ENCODE measurements around the gene CTDSP2. TPM values are rescaled to one million over a fixed set of nuclear protein-coding genes. Genes with fewer than 3 reads are reported as not detected.
"Not testable (repeated sequence)": the region's sequence is repeated elsewhere in the genome, so short reads cannot be mapped to it uniquely, and the experiment has no call there.

The CTDSP2 gene
- total RNA-seq, 1 experiment from 2014 or later, result 14.2 TPM

DNA sequence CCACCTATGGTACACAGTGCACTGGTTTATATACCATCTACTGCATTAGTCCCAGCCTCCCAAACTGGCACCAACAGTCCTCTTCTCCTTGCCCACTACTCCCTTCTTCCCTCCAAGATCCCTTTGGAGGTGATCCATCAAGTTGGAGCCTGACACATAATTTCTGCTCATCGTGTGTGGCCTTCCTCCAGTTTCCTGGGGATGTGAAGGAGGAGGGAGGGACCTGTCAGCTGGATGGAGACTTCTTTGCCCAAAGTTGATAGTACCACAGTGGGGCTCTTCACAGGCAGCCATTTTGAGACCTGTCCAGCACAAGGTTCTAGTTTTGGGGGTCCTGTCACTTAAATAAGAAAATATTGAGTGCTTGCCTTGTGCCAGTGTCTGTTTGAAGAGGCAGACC lies 17.1 kb upstream of the CTDSP2 start:
- no peak overlapping the region for H3K4me2 ChIP-seq (ENCODE audit: low read depth, low read length, poor library complexity, severe bottlenecking)
- no peaks in the 10 kb centered on the region for H4K20me1 ChIP-seq (ENCODE audit: insufficient read depth, low read depth, low read length)
- H3K36me3 ChIP-seq (ENCODE audit: insufficient read depth, low read length), result no peaks in the 10 kb centered on the region
- 0 out of 2 replicates have a peak, but pooled peaks cover 2% of the 10 kb centered on the region for H3K27me3 ChIP-seq (ENCODE audit: low read length)
- no peak overlapping the region for H2AFZ ChIP-seq (ENCODE audit: low read length)
- peaks cover 9% of the 10 kb centered on the region for H3K4me1 ChIP-seq (ENCODE audit: low read length)
- no peaks in the 10 kb centered on the region for H3K79me2 ChIP-seq (ENCODE audit: low read length)
- H3K9ac ChIP-seq (ENCODE audit: low read length), result no peak overlapping the region
- no peak overlapping the region for H3K4me3 ChIP-seq (ENCODE audit: low read length)
- no peaks in the 10 kb centered on the region for H3K9me2 ChIP-seq (replicated peaks; ENCODE audit: insufficient read depth, low read length)
- no peaks in the 10 kb centered on the region for H3K9me3 ChIP-seq (ENCODE audit: low read length)
- DNase-seq, result no peak
- H3K27ac ChIP-seq (ENCODE audit: low read length), result no peak overlapping the region

DNA sequence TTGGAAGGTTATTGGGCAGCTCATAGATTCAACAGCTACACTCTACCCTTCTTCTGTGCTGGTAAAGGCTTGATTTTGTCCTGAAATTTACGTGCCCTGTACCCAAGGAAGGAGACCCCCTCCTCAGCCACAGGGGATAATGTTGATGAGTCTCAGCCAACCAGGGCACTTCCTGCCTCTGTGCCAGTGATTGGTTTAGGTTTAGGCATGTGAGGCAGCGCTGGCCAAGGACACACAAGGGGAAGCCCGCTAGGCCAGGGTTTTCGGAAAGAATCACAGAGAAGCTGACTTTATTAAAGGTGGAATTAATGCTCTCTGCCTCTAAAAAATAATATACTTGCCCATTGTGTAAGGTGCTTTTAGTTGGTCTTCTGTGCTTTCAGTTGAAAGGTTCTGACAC lies 15.4 kb upstream of the CTDSP2 start:
- no peak overlapping the region for H3K4me3 ChIP-seq (ENCODE audit: low read length)
- H3K9ac ChIP-seq (ENCODE audit: low read length), result no peak overlapping the region
- H3K4me2 ChIP-seq (ENCODE audit: low read depth, low read length, poor library complexity, severe bottlenecking), result no peak overlapping the region
- no peaks in the 10 kb centered on the region for H3K79me2 ChIP-seq (ENCODE audit: low read length)
- DNase-seq, result no peak
- H2AFZ ChIP-seq (ENCODE audit: low read length), result no peak overlapping the region
- H3K9me2 ChIP-seq (replicated peaks; ENCODE audit: insufficient read depth, low read length), result no peaks in the 10 kb centered on the region
- H3K27ac ChIP-seq (ENCODE audit: low read length), result no peak overlapping the region
- no peaks in the 10 kb centered on the region for H3K9me3 ChIP-seq (ENCODE audit: low read length)
- 0 out of 2 replicates have a peak, but pooled peaks cover 2% of the 10 kb centered on the region for H3K27me3 ChIP-seq (ENCODE audit: low read length)
- peaks cover 9% of the 10 kb centered on the region for H3K4me1 ChIP-seq (ENCODE audit: low read length)
- no peaks in the 10 kb centered on the region for H4K20me1 ChIP-seq (ENCODE audit: insufficient read depth, low read depth, low read length)
- no peaks in the 10 kb centered on the region for H3K36me3 ChIP-seq (ENCODE audit: insufficient read depth, low read length)

DNA sequence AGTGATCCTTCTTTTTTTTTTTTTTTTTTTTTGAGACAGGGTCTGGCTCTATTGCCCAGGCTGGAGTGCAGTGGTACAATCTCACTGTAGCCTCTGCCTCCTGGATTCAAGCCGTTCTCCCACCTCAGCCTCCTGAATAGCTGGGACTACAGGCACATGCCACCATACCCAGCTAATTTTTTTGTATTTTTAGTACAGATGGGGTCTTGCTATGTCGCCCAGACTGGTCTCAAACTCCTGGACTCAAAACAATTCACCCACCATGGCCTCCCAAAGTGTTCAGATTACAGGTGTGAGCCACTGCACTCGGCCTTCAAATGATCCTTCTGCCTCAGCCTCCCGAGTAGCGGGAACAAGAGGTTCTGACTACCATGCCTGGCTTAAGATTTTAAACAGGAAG lies 14.4 kb upstream of the CTDSP2 start:
- DNase-seq; H3K27ac ChIP-seq (ENCODE audit: low read length); H3K4me2 ChIP-seq (ENCODE audit: low read depth, low read length, poor library complexity, severe bottlenecking); H3K36me3 ChIP-seq (ENCODE audit: insufficient read depth, low read length); H3K9me3 ChIP-seq (ENCODE audit: low read length); H3K79me2 ChIP-seq (ENCODE audit: low read length); H3K4me3 ChIP-seq (ENCODE audit: low read length); H3K27me3 ChIP-seq (ENCODE audit: low read length); H3K9ac ChIP-seq (ENCODE audit: low read length); H3K9me2 ChIP-seq (replicated peaks; ENCODE audit: insufficient read depth, low read length); H2AFZ ChIP-seq (ENCODE audit: low read length); H4K20me1 ChIP-seq (ENCODE audit: insufficient read depth, low read depth, low read length); H3K4me1 ChIP-seq (ENCODE audit: low read length): not testable (repeated sequence)

DNA sequence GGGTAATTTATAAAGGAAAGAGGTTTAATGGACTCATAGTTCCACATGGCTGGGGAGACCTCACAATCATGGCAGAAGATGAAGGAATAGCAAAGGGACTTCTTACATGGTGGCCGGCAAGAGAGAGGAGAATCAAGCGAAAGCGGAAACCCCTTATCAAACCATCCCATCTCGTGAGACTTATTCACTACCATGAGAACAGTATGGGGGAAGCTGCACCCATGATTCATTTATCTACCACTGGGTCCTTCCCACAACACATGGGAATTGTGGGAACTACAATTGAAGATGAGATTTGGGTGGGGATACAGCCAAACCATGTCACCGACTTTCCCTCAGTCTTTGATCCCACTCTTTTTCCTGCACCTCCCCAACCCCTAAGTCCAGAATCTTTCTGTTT lies 12.6 kb upstream of the CTDSP2 start:
- Histone ChIP-seq H2AFZ (ENCODE audit: low read length) (no peak overlapping the region), H3K9ac (ENCODE audit: low read length) (no peak overlapping the region), H3K4me1 (ENCODE audit: low read length) (peaks cover under 1% of the 10 kb centered on the region; the same call in 1 of the 2 replicates), H3K9me3 (ENCODE audit: low read length) (no peaks in the 10 kb centered on the region), H3K9me2 (replicated peaks; ENCODE audit: insufficient read depth, low read length) (no peaks in the 10 kb centered on the region), H3K79me2 (ENCODE audit: low read length) (no peaks in the 10 kb centered on the region), H3K4me2 (ENCODE audit: low read depth, low read length, poor library complexity, severe bottlenecking) (no peak overlapping the region), H4K20me1 (ENCODE audit: insufficient read depth, low read depth, low read length) (no peaks in the 10 kb centered on the region), H3K27me3 (ENCODE audit: low read length) (0 out of 2 replicates have a peak, but pooled peaks cover 2% of the 10 kb centered on the region), H3K36me3 (ENCODE audit: insufficient read depth, low read length) (no peaks in the 10 kb centered on the region), H3K27ac (ENCODE audit: low read length) (no peak overlapping the region), H3K4me3 (ENCODE audit: low read length) (no peak overlapping the region)
- DNase-seq, result no peak

DNA sequence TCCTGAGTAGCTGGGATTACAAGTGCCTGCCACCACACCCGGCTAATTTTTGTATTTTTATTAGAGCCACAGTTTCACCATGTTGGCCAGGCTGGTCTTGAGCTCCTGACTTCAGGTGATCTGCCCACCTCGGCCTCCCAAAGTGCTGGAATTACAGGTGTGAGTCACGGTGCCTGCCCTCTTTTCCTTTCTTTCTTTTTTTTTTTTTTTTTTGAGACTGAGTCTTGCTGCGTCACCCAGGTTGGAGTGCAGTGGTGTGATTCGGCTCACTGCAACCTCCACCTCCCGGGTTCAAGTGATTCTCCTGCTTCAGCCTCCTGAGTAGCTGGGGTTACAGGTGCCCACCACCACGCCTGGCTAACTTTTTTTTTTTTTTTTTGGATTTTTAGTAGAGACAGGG lies 11.6 kb upstream of the CTDSP2 start:
- DNase-seq; H3K79me2 ChIP-seq (ENCODE audit: low read length); H3K4me1 ChIP-seq (ENCODE audit: low read length); H3K9ac ChIP-seq (ENCODE audit: low read length); H3K9me2 ChIP-seq (replicated peaks; ENCODE audit: insufficient read depth, low read length); H4K20me1 ChIP-seq (ENCODE audit: insufficient read depth, low read depth, low read length); H3K4me3 ChIP-seq (ENCODE audit: low read length); H3K36me3 ChIP-seq (ENCODE audit: insufficient read depth, low read length); H2AFZ ChIP-seq (ENCODE audit: low read length); H3K27me3 ChIP-seq (ENCODE audit: low read length); H3K4me2 ChIP-seq (ENCODE audit: low read depth, low read length, poor library complexity, severe bottlenecking); H3K27ac ChIP-seq (ENCODE audit: low read length); H3K9me3 ChIP-seq (ENCODE audit: low read length): not testable (repeated sequence)

DNA sequence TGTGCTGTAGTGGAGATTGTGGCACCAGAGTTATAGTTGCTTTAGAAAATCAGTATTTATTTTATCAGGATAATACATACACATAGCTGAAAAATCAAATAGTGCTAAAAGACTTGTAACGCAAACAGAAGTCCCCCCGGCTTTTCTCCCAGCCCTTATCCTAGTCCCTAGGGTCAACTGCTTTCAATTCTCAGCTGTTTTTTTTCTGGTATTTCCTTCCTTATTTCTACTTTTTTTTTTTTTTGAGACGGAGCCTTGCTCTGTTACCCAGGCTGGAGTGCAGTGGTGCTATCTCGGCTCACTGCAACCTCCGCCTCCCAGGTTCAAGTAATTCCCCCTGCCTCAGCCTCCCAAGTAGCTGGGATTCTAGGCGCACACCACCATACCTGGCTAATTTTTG lies 8.4 kb upstream of the CTDSP2 start:
- Histone ChIP-seq H3K4me2 (ENCODE audit: low read depth, low read length, poor library complexity, severe bottlenecking) (no peak overlapping the region), H3K9me2 (replicated peaks; ENCODE audit: insufficient read depth, low read length) (no peaks in the 10 kb centered on the region)

DNA sequence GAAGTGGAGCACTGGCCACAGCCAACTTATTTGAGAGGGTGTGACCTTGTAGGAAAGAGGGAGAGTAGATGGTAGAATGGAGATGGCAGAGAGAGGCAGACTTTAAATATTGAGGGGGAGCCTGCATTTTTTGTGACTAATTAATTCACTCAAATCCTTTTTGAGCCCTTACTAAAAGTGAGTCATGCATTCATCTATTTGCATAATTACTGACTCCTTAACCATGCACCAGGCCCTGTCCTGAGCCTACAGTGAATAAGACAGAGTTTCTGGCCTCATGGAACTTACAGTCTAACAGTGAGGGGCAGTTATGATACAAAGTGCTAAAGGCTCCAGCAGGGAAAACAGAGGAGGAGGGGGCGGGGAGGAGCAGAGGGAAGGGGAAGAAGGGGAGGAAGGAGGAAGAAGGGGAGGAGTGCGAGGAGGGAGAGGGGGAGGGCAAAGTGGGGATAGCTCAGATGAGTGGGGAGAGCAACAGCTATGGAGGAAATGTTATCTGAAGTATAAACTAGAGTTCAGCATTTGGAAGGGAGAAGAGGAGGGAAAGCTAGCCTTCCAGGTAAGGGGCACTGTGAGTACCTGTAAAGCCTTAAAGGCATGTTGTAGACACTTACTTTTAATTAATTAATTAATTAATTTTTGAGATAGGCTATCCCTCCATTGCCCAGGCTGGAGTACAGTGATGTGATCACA lies 7.5 kb upstream of the CTDSP2 start:
- Histone ChIP-seq H3K9me2 (replicated peaks; ENCODE audit: insufficient read depth, low read length) (no peaks in the 10 kb centered on the region), H3K4me2 (ENCODE audit: low read depth, low read length, poor library complexity, severe bottlenecking) (no peak overlapping the region), H4K20me1 (ENCODE audit: insufficient read depth, low read depth, low read length) (no peaks in the 10 kb centered on the region), H3K79me2 (ENCODE audit: low read length) (no peaks in the 10 kb centered on the region), H3K4me3 (ENCODE audit: low read length) (no peak overlapping the region), H3K27ac (ENCODE audit: low read length) (no peak overlapping the region), H3K4me1 (ENCODE audit: low read length) (peaks cover 7% of the 10 kb centered on the region), H3K36me3 (ENCODE audit: insufficient read depth, low read length) (no peaks in the 10 kb centered on the region), H3K9ac (ENCODE audit: low read length) (no peak overlapping the region), H3K9me3 (ENCODE audit: low read length) (no peaks in the 10 kb centered on the region), H2AFZ (ENCODE audit: low read length) (no peak overlapping the region), H3K27me3 (ENCODE audit: low read length) (no peaks in the 10 kb centered on the region)
- no peak for DNase-seq

More for the DNA sequence above, 8.4 kb upstream of the CTDSP2 start:
- Histone ChIP-seq H2AFZ (ENCODE audit: low read length) (no peak overlapping the region), H3K4me3 (ENCODE audit: low read length) (no peak overlapping the region), H3K9ac (ENCODE audit: low read length) (no peak overlapping the region), H3K27ac (ENCODE audit: low read length) (no peak overlapping the region), H3K4me1 (ENCODE audit: low read length) (peaks cover 7% of the 10 kb centered on the region), H3K36me3 (ENCODE audit: insufficient read depth, low read length) (no peaks in the 10 kb centered on the region), H3K27me3 (ENCODE audit: low read length) (no peaks in the 10 kb centered on the region), H4K20me1 (ENCODE audit: insufficient read depth, low read depth, low read length) (no peaks in the 10 kb centered on the region), H3K79me2 (ENCODE audit: low read length) (no peaks in the 10 kb centered on the region), H3K9me3 (ENCODE audit: low read length) (no peaks in the 10 kb centered on the region)
- DNase-seq, result no peak

DNA sequence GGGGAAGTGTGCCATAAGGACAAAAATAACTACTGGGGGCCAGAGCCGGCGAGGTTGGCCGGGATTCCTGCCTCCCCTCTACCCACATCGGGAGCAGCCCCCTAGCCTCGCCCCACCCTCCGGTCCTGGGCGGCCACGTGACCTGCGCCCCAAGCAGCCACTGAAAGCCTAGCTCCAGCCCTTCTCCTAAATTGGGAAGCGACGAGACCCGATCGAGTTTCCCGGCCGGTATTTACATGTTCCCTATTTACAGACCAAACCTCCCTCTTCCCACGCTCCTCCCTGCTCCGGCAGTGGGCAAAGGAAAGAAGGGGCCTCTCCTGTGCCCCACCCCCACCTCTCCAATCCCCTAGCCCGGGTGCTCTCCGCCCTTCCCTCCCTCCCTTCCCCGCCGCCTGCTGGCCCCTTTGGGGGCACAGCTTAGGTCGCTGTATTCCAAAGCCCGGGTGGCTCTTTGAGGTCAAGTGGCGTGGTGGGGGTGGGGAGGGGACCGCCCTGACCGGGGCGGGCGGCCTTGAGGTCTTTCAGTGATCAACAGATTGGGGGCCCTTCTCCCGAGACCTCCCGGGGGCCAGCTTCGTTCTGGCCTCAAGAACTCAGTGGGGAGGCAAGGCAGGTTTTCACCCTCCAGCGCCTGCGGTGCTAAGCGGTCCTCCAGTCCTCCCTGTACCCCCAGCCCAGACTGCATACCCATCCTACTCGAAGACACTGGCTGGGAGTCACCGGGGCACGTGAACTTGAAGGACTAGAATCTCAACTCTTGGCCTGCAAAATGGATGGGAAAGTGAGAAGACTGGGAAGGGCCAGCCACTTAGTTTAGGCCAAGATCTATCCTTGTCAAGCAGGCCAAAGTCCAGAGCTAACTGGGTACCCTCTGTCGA lies 6.3 kb upstream of the CTDSP2 start:
- Histone ChIP-seq H3K4me1 (ENCODE audit: low read length) (peaks cover 7% of the 10 kb centered on the region), H3K9me3 (ENCODE audit: low read length) (no peaks in the 10 kb centered on the region), H3K27me3 (ENCODE audit: low read length) (no peaks in the 10 kb centered on the region), H3K79me2 (ENCODE audit: low read length) (no peaks in the 10 kb centered on the region), H3K9ac (ENCODE audit: low read length) (no peak overlapping the region), H3K4me3 (ENCODE audit: low read length) (no peak overlapping the region), H4K20me1 (ENCODE audit: insufficient read depth, low read depth, low read length) (no peaks in the 10 kb centered on the region), H3K4me2 (ENCODE audit: low read depth, low read length, poor library complexity, severe bottlenecking) (no peak overlapping the region), H2AFZ (ENCODE audit: low read length) (no peak overlapping the region), H3K9me2 (replicated peaks; ENCODE audit: insufficient read depth, low read length) (no peaks in the 10 kb centered on the region), H3K27ac (ENCODE audit: low read length) (no peak overlapping the region), H3K36me3 (ENCODE audit: insufficient read depth, low read length) (no peaks in the 10 kb centered on the region)
- no peak for DNase-seq
